ENCODE data around the gene NTN1.
A peak's percentile ranks its signal among the peaks of the same experiment; 100 is the strongest.

NTN1 gene

DNA sequence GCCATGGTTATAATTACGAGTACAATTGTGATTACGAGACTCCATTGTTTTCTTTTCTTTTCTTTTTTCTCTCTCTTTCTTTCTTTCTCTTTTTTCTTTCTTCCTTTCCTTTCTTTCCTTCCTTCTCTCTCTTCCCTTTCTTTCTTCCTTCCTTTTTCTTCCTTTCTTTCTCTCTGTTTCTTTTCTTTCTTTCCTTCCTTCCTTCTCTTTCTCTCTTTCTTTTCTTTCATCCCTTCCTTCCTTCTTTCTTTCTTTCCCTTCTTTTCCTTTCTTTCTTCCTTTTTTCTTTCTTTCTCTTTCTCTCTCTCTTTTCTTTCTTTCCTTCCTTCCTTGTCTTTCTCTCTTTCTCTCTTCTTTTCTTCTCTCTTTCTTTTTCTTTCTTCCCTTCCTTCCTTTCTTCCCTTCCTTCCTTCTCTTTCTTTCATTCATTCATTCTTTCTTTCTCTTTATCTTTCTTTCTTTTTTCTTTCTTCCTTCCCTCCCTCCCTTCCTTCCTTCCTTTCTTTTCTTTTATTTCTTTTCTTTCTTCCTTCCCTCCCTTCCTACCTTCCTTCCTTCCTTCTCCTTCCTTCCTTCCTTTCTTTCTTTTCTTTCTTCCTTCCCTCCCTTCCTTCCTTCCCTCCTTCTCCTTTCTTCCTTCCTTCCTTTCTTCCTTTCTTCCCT is 14.1 kb upstream of the NTN1 start (continued):
- TF ChIP-seq ZNF274 (IDR thresholded peaks at IDR 0.05; ENCODE audit: low read length) (no peak), ZNF274 (tag by site-specific recombination; IDR thresholded peaks at IDR 0.05; ENCODE audit: borderline replicate concordance) (no peak), GLIS2 (tag by site-specific recombination; IDR thresholded peaks at IDR 0.05) (no peak), ZNF146 (tag by site-specific recombination; IDR thresholded peaks at IDR 0.05) (no peak), ZNF114 (tag by site-specific recombination; IDR thresholded peaks at IDR 0.05) (peak; percentile 88; the same call in 1 of the 2 replicates), KLF8 (tag by site-specific recombination; IDR thresholded peaks at IDR 0.05) (no peak), ZNF184 (tag by site-specific recombination; IDR thresholded peaks at IDR 0.05) (no peak), ZNF658 (tag by site-specific recombination; IDR thresholded peaks at IDR 0.05) (no peak), ZNF169 (tag by site-specific recombination; IDR thresholded peaks at IDR 0.05) (no peak), REPIN1 (tag by site-specific recombination; IDR thresholded peaks at IDR 0.05; ENCODE audit: low read depth) (no peak), ZNF521 (tag by site-specific recombination; IDR thresholded peaks at IDR 0.05) (no peak), ZNF214 (tag by site-specific recombination; IDR thresholded peaks at IDR 0.05; ENCODE audit: borderline replicate concordance) (no peak), KLF7 (tag by site-specific recombination; IDR thresholded peaks at IDR 0.05; ENCODE audit: borderline replicate concordance) (no peak), MZF1 (tag by site-specific recombination; IDR thresholded peaks at IDR 0.05; ENCODE audit: borderline replicate concordance) (no peak), ZNF19 (tag by site-specific recombination; IDR thresholded peaks at IDR 0.05; ENCODE audit: low read depth) (no peak), ZNF514 (tag by site-specific recombination; IDR thresholded peaks at IDR 0.05) (peak; percentile 68; the same call in 1 of the 2 replicates), ZNF174 (tag by site-specific recombination; IDR thresholded peaks at IDR 0.05) (no peak), ZBTB20 (tag by site-specific recombination; IDR thresholded peaks at IDR 0.05) (no peak), ZNF660 (tag by site-specific recombination; IDR thresholded peaks at IDR 0.05) (no peak), ZNF571 (tag by site-specific recombination; IDR thresholded peaks at IDR 0.05) (no peak), ZNF426 (tag by site-specific recombination; IDR thresholded peaks at IDR 0.05) (no peak)
- TF ChIP-seq, protein P1, sequence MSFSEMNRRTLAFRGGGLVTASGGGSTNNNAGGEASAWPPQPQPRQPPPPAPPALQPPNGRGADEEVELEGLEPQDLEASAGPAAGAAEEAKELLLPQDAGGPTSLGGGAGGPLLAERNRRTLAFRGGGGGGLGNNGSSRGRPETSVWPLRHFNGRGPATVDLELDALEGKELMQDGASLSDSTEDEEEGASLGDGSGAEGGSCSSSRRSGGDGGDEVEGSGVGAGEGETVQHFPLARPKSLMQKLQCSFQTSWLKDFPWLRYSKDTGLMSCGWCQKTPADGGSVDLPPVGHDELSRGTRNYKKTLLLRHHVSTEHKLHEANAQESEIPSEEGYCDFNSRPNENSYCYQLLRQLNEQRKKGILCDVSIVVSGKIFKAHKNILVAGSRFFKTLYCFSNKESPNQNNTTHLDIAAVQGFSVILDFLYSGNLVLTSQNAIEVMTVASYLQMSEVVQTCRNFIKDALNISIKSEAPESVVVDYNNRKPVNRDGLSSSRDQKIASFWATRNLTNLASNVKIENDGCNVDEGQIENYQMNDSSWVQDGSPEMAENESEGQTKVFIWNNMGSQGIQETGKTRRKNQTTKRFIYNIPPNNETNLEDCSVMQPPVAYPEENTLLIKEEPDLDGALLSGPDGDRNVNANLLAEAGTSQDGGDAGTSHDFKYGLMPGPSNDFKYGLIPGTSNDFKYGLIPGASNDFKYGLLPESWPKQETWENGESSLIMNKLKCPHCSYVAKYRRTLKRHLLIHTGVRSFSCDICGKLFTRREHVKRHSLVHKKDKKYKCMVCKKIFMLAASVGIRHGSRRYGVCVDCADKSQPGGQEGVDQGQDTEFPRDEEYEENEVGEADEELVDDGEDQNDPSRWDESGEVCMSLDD (tag by site-specific recombination; IDR thresholded peaks at IDR 0.05): no peak
- TF ChIP-seq, protein P2, sequence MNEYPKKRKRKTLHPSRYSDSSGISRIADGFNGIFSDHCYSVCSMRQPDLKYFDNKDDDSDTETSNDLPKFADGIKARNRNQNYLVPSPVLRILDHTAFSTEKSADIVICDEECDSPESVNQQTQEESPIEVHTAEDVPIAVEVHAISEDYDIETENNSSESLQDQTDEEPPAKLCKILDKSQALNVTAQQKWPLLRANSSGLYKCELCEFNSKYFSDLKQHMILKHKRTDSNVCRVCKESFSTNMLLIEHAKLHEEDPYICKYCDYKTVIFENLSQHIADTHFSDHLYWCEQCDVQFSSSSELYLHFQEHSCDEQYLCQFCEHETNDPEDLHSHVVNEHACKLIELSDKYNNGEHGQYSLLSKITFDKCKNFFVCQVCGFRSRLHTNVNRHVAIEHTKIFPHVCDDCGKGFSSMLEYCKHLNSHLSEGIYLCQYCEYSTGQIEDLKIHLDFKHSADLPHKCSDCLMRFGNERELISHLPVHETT (tag by site-specific recombination; IDR thresholded peaks at IDR 0.05): no peak
- TF ChIP-seq, protein P3, sequence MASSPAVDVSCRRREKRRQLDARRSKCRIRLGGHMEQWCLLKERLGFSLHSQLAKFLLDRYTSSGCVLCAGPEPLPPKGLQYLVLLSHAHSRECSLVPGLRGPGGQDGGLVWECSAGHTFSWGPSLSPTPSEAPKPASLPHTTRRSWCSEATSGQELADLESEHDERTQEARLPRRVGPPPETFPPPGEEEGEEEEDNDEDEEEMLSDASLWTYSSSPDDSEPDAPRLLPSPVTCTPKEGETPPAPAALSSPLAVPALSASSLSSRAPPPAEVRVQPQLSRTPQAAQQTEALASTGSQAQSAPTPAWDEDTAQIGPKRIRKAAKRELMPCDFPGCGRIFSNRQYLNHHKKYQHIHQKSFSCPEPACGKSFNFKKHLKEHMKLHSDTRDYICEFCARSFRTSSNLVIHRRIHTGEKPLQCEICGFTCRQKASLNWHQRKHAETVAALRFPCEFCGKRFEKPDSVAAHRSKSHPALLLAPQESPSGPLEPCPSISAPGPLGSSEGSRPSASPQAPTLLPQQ (tag by site-specific recombination; IDR thresholded peaks at IDR 0.05): no peak
- TF ChIP-seq, protein P4, sequence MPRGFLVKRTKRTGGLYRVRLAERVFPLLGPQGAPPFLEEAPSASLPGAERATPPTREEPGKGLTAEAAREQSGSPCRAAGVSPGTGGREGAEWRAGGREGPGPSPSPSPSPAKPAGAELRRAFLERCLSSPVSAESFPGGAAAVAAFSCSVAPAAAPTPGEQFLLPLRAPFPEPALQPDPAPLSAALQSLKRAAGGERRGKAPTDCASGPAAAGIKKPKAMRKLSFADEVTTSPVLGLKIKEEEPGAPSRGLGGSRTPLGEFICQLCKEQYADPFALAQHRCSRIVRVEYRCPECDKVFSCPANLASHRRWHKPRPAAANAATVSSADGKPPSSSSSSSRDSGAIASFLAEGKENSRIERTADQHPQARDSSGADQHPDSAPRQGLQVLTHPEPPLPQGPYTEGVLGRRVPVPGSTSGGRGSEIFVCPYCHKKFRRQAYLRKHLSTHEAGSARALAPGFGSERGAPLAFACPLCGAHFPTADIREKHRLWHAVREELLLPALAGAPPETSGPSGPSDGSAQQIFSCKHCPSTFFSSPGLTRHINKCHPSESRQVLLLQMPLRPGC (tag by site-specific recombination; IDR thresholded peaks at IDR 0.05): no peak
- TF ChIP-seq, protein P5, sequence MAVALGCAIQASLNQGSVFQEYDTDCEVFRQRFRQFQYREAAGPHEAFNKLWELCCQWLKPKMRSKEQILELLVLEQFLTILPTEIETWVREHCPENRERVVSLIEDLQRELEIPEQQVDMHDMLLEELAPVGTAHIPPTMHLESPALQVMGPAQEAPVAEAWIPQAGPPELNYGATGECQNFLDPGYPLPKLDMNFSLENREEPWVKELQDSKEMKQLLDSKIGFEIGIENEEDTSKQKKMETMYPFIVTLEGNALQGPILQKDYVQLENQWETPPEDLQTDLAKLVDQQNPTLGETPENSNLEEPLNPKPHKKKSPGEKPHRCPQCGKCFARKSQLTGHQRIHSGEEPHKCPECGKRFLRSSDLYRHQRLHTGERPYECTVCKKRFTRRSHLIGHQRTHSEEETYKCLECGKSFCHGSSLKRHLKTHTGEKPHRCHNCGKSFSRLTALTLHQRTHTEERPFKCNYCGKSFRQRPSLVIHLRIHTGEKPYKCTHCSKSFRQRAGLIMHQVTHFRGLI (tag by site-specific recombination; IDR thresholded peaks at IDR 0.05): no peak
- TF ChIP-seq, protein P6, sequence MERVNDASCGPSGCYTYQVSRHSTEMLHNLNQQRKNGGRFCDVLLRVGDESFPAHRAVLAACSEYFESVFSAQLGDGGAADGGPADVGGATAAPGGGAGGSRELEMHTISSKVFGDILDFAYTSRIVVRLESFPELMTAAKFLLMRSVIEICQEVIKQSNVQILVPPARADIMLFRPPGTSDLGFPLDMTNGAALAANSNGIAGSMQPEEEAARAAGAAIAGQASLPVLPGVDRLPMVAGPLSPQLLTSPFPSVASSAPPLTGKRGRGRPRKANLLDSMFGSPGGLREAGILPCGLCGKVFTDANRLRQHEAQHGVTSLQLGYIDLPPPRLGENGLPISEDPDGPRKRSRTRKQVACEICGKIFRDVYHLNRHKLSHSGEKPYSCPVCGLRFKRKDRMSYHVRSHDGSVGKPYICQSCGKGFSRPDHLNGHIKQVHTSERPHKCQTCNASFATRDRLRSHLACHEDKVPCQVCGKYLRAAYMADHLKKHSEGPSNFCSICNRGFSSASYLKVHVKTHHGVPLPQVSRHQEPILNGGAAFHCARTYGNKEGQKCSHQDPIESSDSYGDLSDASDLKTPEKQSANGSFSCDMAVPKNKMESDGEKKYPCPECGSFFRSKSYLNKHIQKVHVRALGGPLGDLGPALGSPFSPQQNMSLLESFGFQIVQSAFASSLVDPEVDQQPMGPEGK (tag by site-specific recombination; IDR thresholded peaks at IDR 0.05): no peak
- TF ChIP-seq, protein P7, sequence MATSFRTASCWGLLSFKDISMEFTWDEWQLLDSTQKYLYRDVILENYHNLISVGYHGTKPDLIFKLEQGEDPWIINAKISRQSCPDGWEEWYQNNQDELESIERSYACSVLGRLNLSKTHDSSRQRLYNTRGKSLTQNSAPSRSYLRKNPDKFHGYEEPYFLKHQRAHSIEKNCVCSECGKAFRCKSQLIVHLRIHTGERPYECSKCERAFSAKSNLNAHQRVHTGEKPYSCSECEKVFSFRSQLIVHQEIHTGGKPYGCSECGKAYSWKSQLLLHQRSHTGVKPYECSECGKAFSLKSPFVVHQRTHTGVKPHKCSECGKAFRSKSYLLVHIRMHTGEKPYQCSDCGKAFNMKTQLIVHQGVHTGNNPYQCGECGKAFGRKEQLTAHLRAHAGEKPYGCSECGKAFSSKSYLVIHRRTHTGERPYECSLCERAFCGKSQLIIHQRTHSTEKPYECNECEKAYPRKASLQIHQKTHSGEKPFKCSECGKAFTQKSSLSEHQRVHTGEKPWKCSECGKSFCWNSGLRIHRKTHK (tag by site-specific recombination; IDR thresholded peaks at IDR 0.05): peak; percentile 21; the same call in 1 of the 2 replicates

Measured in HEK293 (cell line).